Measurements from ENCODE around the gene CACNA1G.

Gene CACNA1G

DNA sequence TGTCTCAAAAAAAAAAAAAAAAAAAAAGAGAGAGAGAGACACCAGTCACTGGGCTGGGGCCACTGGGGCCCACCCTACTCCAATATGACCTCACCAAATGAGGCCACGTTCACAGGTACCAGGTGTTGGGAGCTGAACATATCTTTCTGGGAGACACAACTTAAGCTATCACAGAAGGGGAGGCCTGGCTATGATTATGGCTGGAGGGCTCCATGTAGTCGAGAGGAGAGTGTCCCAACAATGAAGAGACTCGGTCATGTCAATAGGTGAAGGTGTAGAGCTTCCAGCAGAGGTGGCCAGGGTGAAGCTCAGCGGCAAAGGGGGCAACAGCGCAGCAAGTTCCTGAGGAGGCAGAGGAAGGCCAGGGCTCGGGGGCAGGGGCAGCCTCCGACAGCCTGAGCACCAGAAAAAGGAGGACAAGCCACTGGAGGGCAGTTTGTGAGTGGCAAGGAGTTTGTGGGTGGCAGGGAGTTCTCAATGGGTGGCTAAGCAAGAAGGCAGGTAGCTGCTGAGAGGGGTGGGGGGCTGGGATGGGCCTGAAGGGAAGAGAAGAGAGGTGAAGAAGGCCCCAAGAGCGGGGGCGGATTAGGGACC, 102.2 kb downstream of the CACNA1G start:
- no peak overlapping the region for H3K4me2 ChIP-seq (ENCODE audit: low read length)

DNA sequence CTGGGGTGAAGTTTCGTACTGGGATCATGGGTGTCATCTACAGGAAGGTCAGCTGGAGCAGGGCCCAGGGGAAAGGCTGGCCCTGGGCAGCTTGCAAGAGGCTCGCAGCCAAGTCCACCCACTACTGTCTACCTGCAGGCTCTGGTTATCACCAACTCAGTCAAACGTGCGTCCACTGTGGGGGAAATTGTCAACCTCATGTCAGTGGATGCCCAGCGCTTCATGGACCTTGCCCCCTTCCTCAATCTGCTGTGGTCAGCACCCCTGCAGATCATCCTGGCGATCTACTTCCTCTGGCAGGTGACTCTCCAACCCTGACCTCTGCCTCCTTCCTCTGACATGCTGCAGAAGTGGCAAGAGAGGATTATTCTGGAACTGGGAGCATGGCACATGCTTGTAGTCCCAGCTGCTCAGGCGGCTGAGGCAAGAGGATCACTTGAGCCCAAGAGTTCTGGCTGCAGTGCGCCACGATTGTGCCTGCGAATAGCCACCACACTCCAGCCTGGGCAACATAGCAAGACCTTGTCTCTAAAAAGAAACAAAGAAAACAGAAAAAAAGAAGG, 103.4 kb downstream of the CACNA1G start:
- Histone ChIP-seq H3K36me3 (ENCODE audit: control insufficient read depth, low read length) (no peaks in the 10 kb centered on the region), H4K20me1 (ENCODE audit: control insufficient read depth, insufficient read depth, low read depth, low read length) (no peaks in the 10 kb centered on the region), H3K27me3 (ENCODE audit: control insufficient read depth, low read length) (no peaks in the 10 kb centered on the region), H3F3A (ENCODE audit: control insufficient read depth, insufficient read depth) (no peaks in the 10 kb centered on the region), H3K4me1 (ENCODE audit: control insufficient read depth, low read length) (no peaks in the 10 kb centered on the region), H3K4me2 (ENCODE audit: low read length) (no peak overlapping the region), H3K27ac (ENCODE audit: low read depth, low read length) (no peak overlapping the region), H3K9me2 (replicated peaks; ENCODE audit: control insufficient read depth, low read length) (no peaks in the 10 kb centered on the region), H3K79me2 (ENCODE audit: control insufficient read depth, low read length) (no peaks in the 10 kb centered on the region), H3K9me3 (ENCODE audit: control insufficient read depth, insufficient read depth, low read length) (no peaks in the 10 kb centered on the region), H3K4me3 (ENCODE audit: low read length) (no peak overlapping the region)
- TF ChIP-seq, protein P1, sequence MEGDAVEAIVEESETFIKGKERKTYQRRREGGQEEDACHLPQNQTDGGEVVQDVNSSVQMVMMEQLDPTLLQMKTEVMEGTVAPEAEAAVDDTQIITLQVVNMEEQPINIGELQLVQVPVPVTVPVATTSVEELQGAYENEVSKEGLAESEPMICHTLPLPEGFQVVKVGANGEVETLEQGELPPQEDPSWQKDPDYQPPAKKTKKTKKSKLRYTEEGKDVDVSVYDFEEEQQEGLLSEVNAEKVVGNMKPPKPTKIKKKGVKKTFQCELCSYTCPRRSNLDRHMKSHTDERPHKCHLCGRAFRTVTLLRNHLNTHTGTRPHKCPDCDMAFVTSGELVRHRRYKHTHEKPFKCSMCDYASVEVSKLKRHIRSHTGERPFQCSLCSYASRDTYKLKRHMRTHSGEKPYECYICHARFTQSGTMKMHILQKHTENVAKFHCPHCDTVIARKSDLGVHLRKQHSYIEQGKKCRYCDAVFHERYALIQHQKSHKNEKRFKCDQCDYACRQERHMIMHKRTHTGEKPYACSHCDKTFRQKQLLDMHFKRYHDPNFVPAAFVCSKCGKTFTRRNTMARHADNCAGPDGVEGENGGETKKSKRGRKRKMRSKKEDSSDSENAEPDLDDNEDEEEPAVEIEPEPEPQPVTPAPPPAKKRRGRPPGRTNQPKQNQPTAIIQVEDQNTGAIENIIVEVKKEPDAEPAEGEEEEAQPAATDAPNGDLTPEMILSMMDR (IDR thresholded peaks at IDR 0.05; ENCODE audit: low read depth, low read length, poor library complexity, severe bottlenecking): no peak
- TF ChIP-seq EZH2phosphoT487 (IDR thresholded peaks at IDR 0.05; ENCODE audit: borderline replicate concordance, low read length): no peak

More for the DNA sequence above, 102.2 kb downstream of the CACNA1G start:
- no peaks in the 10 kb centered on the region for H3K4me1 ChIP-seq (ENCODE audit: control insufficient read depth, low read length)
- H3K79me2 ChIP-seq (ENCODE audit: control insufficient read depth, low read length): no peaks in the 10 kb centered on the region
- no peak overlapping the region for H3K4me3 ChIP-seq (ENCODE audit: low read length)
- no peaks in the 10 kb centered on the region for H4K20me1 ChIP-seq (ENCODE audit: control insufficient read depth, insufficient read depth, low read depth, low read length)
- TF ChIP-seq, protein P1 (IDR thresholded peaks at IDR 0.05; ENCODE audit: low read depth, low read length, poor library complexity, severe bottlenecking): no peak
- no peak for TF ChIP-seq EZH2phosphoT487 (IDR thresholded peaks at IDR 0.05; ENCODE audit: borderline replicate concordance, low read length)
- no peaks in the 10 kb centered on the region for H3F3A ChIP-seq (ENCODE audit: control insufficient read depth, insufficient read depth)
- no peaks in the 10 kb centered on the region for H3K36me3 ChIP-seq (ENCODE audit: control insufficient read depth, low read length)
- no peaks in the 10 kb centered on the region for H3K9me2 ChIP-seq (replicated peaks; ENCODE audit: control insufficient read depth, low read length)
- H3K9me3 ChIP-seq (ENCODE audit: control insufficient read depth, insufficient read depth, low read length): no peaks in the 10 kb centered on the region
- no peaks in the 10 kb centered on the region for H3K27me3 ChIP-seq (ENCODE audit: control insufficient read depth, low read length)
- no peak overlapping the region for H3K27ac ChIP-seq (ENCODE audit: low read depth, low read length)

DNA sequence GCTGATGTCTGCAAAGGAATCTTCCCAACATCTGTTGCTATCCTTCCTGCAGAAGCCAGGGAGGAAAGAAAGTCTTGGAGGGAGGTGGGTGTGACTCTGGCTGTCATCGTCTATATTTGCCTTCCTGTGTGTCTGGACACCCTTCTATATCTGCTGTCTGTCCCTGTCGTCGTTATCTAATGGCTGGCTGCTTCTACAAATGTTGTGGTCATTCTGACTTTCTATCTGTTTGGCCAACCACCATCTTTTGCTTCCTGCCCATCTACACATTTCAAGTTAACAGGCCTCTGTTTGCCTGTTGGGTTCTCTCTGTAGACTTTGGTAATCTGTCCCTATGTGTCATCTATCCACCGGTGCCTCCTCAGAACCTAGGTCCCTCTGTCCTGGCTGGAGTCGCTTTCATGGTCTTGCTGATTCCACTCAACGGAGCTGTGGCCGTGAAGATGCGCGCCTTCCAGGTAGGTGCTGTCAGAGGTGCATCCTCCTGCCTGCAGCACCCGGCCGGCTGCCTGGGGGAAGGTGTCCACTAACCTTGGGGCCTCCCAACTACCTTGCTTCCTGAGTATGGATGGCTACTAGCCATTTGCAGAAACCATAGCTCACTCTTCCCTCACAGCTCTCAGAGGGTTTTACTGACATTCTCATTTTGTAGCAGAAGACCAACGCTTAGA, 104.4 kb downstream of the CACNA1G start:
- H3K27ac ChIP-seq (ENCODE audit: low read depth, low read length): no peak overlapping the region
- no peaks in the 10 kb centered on the region for H3K9me3 ChIP-seq (ENCODE audit: control insufficient read depth, insufficient read depth, low read length)
- H3K4me2 ChIP-seq (ENCODE audit: low read length): no peak overlapping the region
- no peaks in the 10 kb centered on the region for H3K79me2 ChIP-seq (ENCODE audit: control insufficient read depth, low read length)
- H3K4me1 ChIP-seq (ENCODE audit: control insufficient read depth, low read length): no peaks in the 10 kb centered on the region
- no peaks in the 10 kb centered on the region for H4K20me1 ChIP-seq (ENCODE audit: control insufficient read depth, insufficient read depth, low read depth, low read length)
- TF ChIP-seq, protein P1 (IDR thresholded peaks at IDR 0.05; ENCODE audit: low read depth, low read length, poor library complexity, severe bottlenecking): no peak
- no peak for TF ChIP-seq EZH2phosphoT487 (IDR thresholded peaks at IDR 0.05; ENCODE audit: borderline replicate concordance, low read length)
- H3K9me2 ChIP-seq (replicated peaks; ENCODE audit: control insufficient read depth, low read length): no peaks in the 10 kb centered on the region
- H3K36me3 ChIP-seq (ENCODE audit: control insufficient read depth, low read length): no peaks in the 10 kb centered on the region
- no peak overlapping the region for H3K4me3 ChIP-seq (ENCODE audit: low read length)
- H3K27me3 ChIP-seq (ENCODE audit: control insufficient read depth, low read length): no peaks in the 10 kb centered on the region
- H3F3A ChIP-seq (ENCODE audit: control insufficient read depth, insufficient read depth): no peaks in the 10 kb centered on the region
